GM12878 (cell line): ENCODE measurements around the gene WRAP73. TPM values are rescaled to one million over a fixed set of nuclear protein-coding genes. Genes with fewer than 3 reads are reported as not detected.

Source experiments
- CBX5 ChIP-seq: sonication (generic); IDR thresholded peaks from 2 replicates; pipeline ENCODE4 v1.6.1; 2016; ENCODE audit warnings: low read depth, moderate library complexity, mild to moderate bottlenecking, inconsistent platforms
- HDAC6 ChIP-seq: fragments of 200-600 bp; sonication (generic); IDR thresholded peaks from one replicate; pipeline ENCODE4 v1.8.0; 2017; ENCODE audit warnings: antibody characterized with exemption; ENCODE audit not compliant: unreplicated experiment
- LARP7 ChIP-seq: fragments of 450-650 bp; IDR thresholded peaks from 2 replicates; pipeline ENCODE4 v1.6.1; 2017; ENCODE audit warnings: mild to moderate bottlenecking
- MEF2A ChIP-seq: IDR thresholded peaks from 2 replicates; pipeline ENCODE4 v1.6.1; 2011; ENCODE audit warnings: low read depth, mild to moderate bottlenecking, low read length, moderate library complexity; ENCODE audit not compliant: insufficient read depth
- MEF2B ChIP-seq: fragments of 450-650 bp; IDR thresholded peaks from 2 replicates; pipeline ENCODE4 v1.6.1; 2018; ENCODE audit warnings: mild to moderate bottlenecking, moderate library complexity; ENCODE audit not compliant: partially characterized antibody, poor library complexity, severe bottlenecking
- MYB ChIP-seq: fragments of 150-350 bp; IDR thresholded peaks from 2 replicates; pipeline ENCODE4 v1.6.1; 2014; ENCODE audit warnings: mild to moderate bottlenecking, low read depth, low read length, borderline replicate concordance
- SIN3A ChIP-seq: IDR thresholded peaks from 2 replicates; pipeline ENCODE4 v1.6.1; 2012; ENCODE audit warnings: low read depth, low read length, improper control_type of control experiment
- TCF3 ChIP-seq: IDR thresholded peaks from 2 replicates; pipeline ENCODE4 v1.6.1; 2012; ENCODE audit warnings: low read depth, mild to moderate bottlenecking, low read length, borderline replicate concordance; ENCODE audit not compliant: insufficient read depth
- YBX1 ChIP-seq: fragments of 450-650 bp; IDR thresholded peaks from 2 replicates; pipeline ENCODE4 v1.6.1; 2016; ENCODE audit warnings: antibody characterized with exemption
- ZNF207 ChIP-seq: fragments of 450-650 bp; IDR thresholded peaks from 2 replicates; pipeline ENCODE4 v1.6.1; 2014; ENCODE audit warnings: antibody characterized with exemption, mild to moderate bottlenecking, borderline replicate concordance
- ZNF622 ChIP-seq: fragments of 450-650 bp; IDR thresholded peaks from 2 replicates; pipeline ENCODE4 v1.6.1; 2017; ENCODE audit warnings: mild to moderate bottlenecking, inconsistent platforms
- ZSCAN29 ChIP-seq: fragments of 450-650 bp; IDR thresholded peaks from 2 replicates; pipeline ENCODE4 v1.6.1; 2017; ENCODE audit warnings: mild to moderate bottlenecking, moderate library complexity
- polyA plus RNA-seq, 11 experiments: library from polyadenylated mRNA; depleted of rRNA in 4 of 11; unstranded in 6 of 11; stranded (reverse) in 5 of 11; fragments of >200 nt; fragmentation: Nextera tagmentation in 4 of 11; fragmentation: Illumina TruSeq in 1 of 11; extraction: Ambion mirVana in 4 of 11; extraction: Trizol in 1 of 11; gene quantifications; 1 replicate in 1 of 11; 2 replicates in 10 of 11; pipeline versions ENCODE4 v1.2.1 to v1.2.3, GENCODE V29; 2011 to 2016; ENCODE audit warnings: inconsistent platforms in 2 of 11, missing spikeins in 2 of 11, low read depth in 1 of 11
- total RNA-seq, 4 experiments: library from RNA; depleted of rRNA in 3 of 4; stranded (reverse); fragments of >200 nt in 3 of 4; fragmentation: Illumina TruSeq in 1 of 4; extraction: Trizol in 1 of 4; gene quantifications; 2 replicates each; pipeline versions ENCODE4 v1.2.1 to v1.2.3, GENCODE V29; 2013 to 2021
- TF ChIP-seq, protein P1 (sequence below): fragments of 450-650 bp; IDR thresholded peaks from 2 replicates; pipeline ENCODE4 v1.6.1; 2014; ENCODE audit warnings: mild to moderate bottlenecking
- TF ChIP-seq, protein P2 (sequence below), 3 experiments: IDR thresholded peaks in 2 of 3; conservative IDR thresholded peaks in 1 of 3; 2 replicates each; pipeline ENCODE4 v1.5.1; 2011; ENCODE audit warnings: low read depth in 3 of 3, low read length in 3 of 3, mild to moderate bottlenecking in 3 of 3, control low read depth in 2 of 3, moderate library complexity in 2 of 3, inconsistent platforms in 1 of 3, mixed read lengths in 1 of 3; ENCODE audit not compliant: control insufficient read depth in 2 of 3, insufficient read depth in 1 of 3; ENCODE audit errors: extremely low read depth in 1 of 3

Gene WRAP73
- total and polyA plus RNA-seq, 10 of the 15 experiments (the other 5 are each of a cell fraction or from before 2014, with no cell fraction given), result 3.2 to 65.8 (median 48.0) TPM

DNA sequence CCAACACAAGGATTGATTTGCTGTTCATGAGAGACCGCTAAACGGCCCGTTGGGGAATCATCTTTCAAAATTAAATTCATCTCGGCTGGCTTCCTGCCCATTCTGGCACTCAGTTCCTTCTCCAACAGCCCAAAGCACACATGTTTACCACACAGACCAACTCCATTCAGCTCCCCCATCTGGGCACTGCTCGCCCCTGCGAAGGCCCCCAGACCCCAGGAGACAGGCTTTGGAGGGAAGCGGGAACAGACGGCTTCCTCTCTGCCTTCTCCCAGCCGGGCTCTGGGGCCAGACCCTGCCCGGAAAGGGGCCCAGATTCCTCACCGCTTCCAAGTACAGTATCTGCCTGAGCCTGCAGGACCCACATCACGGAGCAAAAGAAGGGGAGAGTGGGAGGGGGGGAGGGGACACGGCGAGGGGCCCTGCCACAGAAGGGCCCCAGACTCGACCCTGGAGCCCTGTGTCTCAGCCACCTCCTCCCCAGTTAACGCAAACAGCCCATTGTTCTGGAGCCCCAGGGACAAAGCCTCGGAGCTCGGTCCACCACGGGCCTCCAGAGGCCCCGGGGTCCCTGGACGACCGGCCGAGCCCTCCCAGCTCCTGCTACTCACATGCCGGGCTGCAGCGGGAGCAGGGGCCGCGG, 39.3 kb downstream of the WRAP73 start (continued):
- TF ChIP-seq CBX5 (no peak), MYB (no peak), YBX1 (no peak), MEF2A (no peak), ZSCAN29 (no peak), TCF3 (no peak), SIN3A (no peak), MEF2B (no peak), ZNF207 (no peak), HDAC6 (no peak), LARP7 (no peak), ZNF622 (no peak)
- TF ChIP-seq, protein P1, sequence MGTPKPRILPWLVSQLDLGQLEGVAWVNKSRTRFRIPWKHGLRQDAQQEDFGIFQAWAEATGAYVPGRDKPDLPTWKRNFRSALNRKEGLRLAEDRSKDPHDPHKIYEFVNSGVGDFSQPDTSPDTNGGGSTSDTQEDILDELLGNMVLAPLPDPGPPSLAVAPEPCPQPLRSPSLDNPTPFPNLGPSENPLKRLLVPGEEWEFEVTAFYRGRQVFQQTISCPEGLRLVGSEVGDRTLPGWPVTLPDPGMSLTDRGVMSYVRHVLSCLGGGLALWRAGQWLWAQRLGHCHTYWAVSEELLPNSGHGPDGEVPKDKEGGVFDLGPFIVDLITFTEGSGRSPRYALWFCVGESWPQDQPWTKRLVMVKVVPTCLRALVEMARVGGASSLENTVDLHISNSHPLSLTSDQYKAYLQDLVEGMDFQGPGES, result no peak
- TF ChIP-seq, protein P2, sequence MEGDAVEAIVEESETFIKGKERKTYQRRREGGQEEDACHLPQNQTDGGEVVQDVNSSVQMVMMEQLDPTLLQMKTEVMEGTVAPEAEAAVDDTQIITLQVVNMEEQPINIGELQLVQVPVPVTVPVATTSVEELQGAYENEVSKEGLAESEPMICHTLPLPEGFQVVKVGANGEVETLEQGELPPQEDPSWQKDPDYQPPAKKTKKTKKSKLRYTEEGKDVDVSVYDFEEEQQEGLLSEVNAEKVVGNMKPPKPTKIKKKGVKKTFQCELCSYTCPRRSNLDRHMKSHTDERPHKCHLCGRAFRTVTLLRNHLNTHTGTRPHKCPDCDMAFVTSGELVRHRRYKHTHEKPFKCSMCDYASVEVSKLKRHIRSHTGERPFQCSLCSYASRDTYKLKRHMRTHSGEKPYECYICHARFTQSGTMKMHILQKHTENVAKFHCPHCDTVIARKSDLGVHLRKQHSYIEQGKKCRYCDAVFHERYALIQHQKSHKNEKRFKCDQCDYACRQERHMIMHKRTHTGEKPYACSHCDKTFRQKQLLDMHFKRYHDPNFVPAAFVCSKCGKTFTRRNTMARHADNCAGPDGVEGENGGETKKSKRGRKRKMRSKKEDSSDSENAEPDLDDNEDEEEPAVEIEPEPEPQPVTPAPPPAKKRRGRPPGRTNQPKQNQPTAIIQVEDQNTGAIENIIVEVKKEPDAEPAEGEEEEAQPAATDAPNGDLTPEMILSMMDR (IDR thresholded peaks at IDR 0.05 in 2 of 3, conservative IDR thresholded peaks at IDR 0.05 in 1 of 3; ENCODE audit: control insufficient read depth in 2 of 3, extremely low read depth in 1 of 3, insufficient read depth in 1 of 3, low read depth in 3 of 3, low read length in 3 of 3), result no peak
